Type B pancreatic cell (in vitro differentiated cells): ENCODE data around the gene MRPL2. TPM values are rescaled to one million over a fixed set of nuclear protein-coding genes. Genes with fewer than 3 reads are reported as not detected.
"Not testable (repeated sequence)": the region's sequence is repeated elsewhere in the genome, so short reads cannot be mapped to it uniquely, and the experiment has no call there.

ENCODE experiments used
- DNase-seq: peaks from one replicate; pipeline ENCODE4 v3.0.0; 2021; ENCODE audit warnings: mixed read lengths; ENCODE audit not compliant: unreplicated experiment; ENCODE audit errors: extremely low spot score
- H3K27ac Mint-ChIP-seq: 2 replicates; pipeline ENCODE4 v1.8.0; 2021; ENCODE audit warnings: mild to moderate bottlenecking, mixed read lengths
- H3K27me3 Mint-ChIP-seq: 2 replicates; pipeline ENCODE4 v1.8.0; 2021; ENCODE audit warnings: mixed read lengths
- H3K36me3 Mint-ChIP-seq: 2 replicates; pipeline ENCODE4 v1.8.0; 2021; ENCODE audit warnings: mixed read lengths
- H3K4me1 Mint-ChIP-seq: one replicate; pipeline ENCODE4 v1.8.0; 2021; ENCODE audit warnings: mixed read lengths; ENCODE audit not compliant: unreplicated experiment
- H3K4me3 Mint-ChIP-seq: 2 replicates; pipeline ENCODE4 v1.8.0; 2021; ENCODE audit warnings: mild to moderate bottlenecking, mixed read lengths
- H3K9me3 Mint-ChIP-seq: 2 replicates; pipeline ENCODE4 v1.8.0; 2021; ENCODE audit warnings: mixed read lengths
- total RNA-seq: library from RNA; stranded (reverse); gene quantifications from 2 replicates; pipeline ENCODE4 v1.2.1, GENCODE V29; 2021; ENCODE audit warnings: low replicate concordance
- TF ChIP-seq, protein P1 (sequence below): fragments of 200-600 bp; sonication (generic); conservative IDR thresholded peaks from 2 replicates; pipeline ENCODE4 v1.5.0; 2021; ENCODE audit warnings: antibody characterized with exemption, mild to moderate bottlenecking

MRPL2 gene
- total RNA-seq, 1 donor from 2014 or later, result 58.6 TPM

DNA sequence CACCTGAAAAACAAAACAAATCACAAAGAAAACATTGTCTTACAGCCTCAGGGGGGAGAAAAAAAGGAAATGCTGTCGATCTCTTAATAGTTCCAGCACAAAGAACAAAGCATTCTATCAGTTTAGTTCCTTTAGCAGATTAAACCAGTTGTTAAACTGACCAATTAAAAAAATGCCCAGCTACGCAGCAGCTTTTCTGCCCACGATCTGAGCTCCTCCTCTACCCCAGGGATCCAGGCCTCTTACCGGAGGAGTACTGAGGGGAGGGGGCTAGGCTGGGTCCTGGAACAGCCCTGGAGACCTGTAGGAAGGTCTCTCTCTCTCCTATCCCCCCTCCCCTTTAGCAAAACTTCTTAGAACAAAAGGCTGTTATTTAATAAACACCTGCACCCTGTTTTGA, 30.2 kb upstream of the MRPL2 start:
- Mint-ChIP-seq H3K27ac (peak overlapping the region; percentile 84), H3K4me1 (peaks cover 51% of the 10 kb centered on the region), H3K9me3 (no peaks in the 10 kb centered on the region), H3K36me3 (peaks cover 3% of the 10 kb centered on the region), H3K27me3 (no peaks in the 10 kb centered on the region), H3K4me3 (peak overlapping the region; percentile 35)
- TF ChIP-seq, protein P1, sequence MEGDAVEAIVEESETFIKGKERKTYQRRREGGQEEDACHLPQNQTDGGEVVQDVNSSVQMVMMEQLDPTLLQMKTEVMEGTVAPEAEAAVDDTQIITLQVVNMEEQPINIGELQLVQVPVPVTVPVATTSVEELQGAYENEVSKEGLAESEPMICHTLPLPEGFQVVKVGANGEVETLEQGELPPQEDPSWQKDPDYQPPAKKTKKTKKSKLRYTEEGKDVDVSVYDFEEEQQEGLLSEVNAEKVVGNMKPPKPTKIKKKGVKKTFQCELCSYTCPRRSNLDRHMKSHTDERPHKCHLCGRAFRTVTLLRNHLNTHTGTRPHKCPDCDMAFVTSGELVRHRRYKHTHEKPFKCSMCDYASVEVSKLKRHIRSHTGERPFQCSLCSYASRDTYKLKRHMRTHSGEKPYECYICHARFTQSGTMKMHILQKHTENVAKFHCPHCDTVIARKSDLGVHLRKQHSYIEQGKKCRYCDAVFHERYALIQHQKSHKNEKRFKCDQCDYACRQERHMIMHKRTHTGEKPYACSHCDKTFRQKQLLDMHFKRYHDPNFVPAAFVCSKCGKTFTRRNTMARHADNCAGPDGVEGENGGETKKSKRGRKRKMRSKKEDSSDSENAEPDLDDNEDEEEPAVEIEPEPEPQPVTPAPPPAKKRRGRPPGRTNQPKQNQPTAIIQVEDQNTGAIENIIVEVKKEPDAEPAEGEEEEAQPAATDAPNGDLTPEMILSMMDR, result no peak
- DNase-seq, result no peak

DNA sequence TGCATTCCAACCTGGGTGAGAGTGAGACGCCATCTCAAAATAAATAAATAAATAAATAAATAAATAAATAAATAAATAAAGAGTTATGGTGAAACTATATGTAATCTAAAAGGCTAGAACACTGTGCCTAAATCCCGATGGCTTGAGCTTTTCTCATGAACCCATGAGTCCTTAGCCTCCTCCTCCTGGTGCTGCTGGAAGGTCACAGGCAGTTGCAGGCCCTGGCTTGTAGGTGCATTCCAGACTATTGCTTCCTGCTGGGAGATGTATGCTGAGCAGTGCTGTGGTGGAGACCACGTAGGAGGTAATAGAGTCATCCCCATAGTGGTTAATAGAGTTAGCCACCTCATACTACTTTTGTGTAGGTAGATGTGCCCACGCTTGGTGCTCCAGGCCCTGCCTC, 29.4 kb upstream of the MRPL2 start:
- H3K27me3 Mint-ChIP-seq, result no peaks in the 10 kb centered on the region
- TF ChIP-seq, protein P1, result no peak
- no peak for DNase-seq
- peak overlapping the region; percentile 31 for H3K4me3 Mint-ChIP-seq
- peaks cover 49% of the 10 kb centered on the region for H3K4me1 Mint-ChIP-seq
- H3K9me3 Mint-ChIP-seq, result no peaks in the 10 kb centered on the region
- H3K27ac Mint-ChIP-seq, result peak overlapping the region; percentile 84
- H3K36me3 Mint-ChIP-seq, result no peaks in the 10 kb centered on the region

DNA sequence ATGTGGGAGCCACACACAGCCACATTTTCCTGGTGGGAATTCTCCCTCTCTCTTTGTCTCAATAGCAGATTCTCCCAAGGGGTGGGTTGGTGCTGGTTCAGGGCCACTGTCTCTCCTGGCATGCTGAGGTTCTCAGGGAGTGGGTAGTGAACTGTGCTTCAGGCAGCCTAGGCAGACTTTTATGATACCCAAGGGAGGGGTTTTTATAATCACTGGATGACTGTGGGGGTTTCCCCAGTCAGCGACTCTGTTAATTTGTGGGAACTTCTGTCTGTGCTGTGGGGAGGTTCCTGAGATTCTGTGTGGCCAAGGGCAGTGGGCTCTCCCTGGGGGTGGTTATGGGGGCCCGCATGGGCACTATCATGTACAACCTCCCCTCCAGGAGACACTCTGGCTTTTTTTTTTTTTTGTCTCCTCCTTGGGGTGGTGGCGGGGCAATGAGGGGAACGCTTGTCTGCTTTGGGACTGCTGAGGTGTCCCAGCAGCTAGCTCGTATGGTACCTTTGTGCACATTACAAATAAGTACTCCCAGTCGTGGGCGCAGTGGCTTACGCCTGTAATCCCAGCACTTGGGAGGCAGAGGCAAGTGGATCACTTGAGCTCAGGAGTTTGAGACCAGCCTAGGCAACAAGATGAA, 26.9 kb upstream of the MRPL2 start:
- Mint-ChIP-seq H3K4me3 (no peak overlapping the region), H3K36me3 (peaks cover under 1% of the 10 kb centered on the region), H3K27me3 (no peaks in the 10 kb centered on the region), H3K9me3 (no peaks in the 10 kb centered on the region), H3K27ac (no peak overlapping the region), H3K4me1 (peaks cover 41% of the 10 kb centered on the region)
- TF ChIP-seq, protein P1, result no peak
- DNase-seq, result no peak

DNA sequence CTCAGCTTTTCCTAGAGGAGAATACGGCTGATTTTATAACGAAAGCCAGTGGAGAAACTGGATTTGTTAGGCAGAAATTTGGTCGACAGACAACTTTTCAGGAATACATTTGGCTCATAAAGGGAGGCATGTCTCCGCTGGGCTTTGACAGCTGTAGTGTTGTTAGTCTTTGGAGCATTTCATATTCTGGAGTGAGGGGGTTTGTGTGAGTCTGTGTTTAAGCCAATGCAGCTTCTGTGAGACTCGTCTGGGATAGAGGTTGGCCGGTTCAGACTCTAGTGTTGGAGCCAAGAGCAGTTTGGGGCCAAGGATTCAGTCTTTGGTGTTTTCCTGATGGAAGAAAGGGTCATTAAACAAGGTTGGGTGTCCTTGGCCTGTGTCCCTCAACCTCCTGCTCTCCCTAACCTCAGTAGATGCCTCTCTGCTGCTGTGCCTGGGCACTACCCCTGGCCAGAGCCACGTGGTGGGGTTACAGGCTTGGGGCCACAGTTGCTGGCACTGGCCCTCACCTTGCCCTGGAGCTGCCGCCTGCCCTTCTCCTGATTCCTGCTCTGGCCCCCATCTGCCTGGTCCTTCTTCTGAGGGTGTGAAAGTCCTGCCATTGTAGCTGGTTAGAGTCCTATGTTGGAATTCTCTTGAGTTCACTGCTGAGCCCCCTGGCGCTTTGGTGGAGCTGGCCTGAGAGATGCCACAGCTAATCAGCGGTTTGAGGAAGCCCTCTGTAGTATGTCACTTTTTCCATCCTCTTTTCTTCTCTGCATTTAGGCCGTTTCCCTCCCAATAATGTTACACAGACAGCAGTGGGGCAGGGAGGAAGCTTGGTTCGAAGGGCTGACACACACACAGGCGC, 23.8 kb upstream of the MRPL2 start:
- peaks cover 28% of the 10 kb centered on the region for H3K4me1 Mint-ChIP-seq

DNA sequence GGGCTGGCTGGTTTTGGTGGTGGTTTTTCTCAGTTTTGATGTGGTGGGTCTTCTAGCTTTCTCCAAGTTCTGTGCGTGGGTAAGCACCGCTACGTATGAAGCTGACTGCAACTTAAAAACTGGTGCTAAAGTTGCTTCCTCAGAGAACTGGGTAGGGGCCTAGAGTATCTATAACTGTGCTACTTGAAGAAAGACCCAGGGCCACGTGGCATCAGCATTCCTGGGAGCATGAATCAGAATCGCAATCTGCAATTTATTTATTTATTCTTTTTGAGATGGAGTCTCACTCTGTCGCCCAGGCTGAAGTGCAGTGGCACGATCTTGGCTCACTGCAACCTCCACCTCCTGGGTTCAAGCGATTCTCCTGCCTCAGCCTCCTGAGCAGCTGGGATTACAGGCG, 22.7 kb upstream of the MRPL2 start:
- H3K9me3 Mint-ChIP-seq, H3K36me3 Mint-ChIP-seq, DNase-seq, H3K27me3 Mint-ChIP-seq, H3K4me3 Mint-ChIP-seq, H3K27ac Mint-ChIP-seq: not testable (repeated sequence)
- peaks cover 33% of the 10 kb centered on the region for H3K4me1 Mint-ChIP-seq

More for the DNA sequence above, 23.8 kb upstream of the MRPL2 start:
- Mint-ChIP-seq H3K27ac (peak overlapping the region; percentile 55), H3K4me3 (no peak overlapping the region), H3K9me3 (no peaks in the 10 kb centered on the region), H3K36me3 (peaks cover 6% of the 10 kb centered on the region), H3K27me3 (no peaks in the 10 kb centered on the region)
- TF ChIP-seq, protein P1, result no peak
- DNase-seq, result no peak

DNA sequence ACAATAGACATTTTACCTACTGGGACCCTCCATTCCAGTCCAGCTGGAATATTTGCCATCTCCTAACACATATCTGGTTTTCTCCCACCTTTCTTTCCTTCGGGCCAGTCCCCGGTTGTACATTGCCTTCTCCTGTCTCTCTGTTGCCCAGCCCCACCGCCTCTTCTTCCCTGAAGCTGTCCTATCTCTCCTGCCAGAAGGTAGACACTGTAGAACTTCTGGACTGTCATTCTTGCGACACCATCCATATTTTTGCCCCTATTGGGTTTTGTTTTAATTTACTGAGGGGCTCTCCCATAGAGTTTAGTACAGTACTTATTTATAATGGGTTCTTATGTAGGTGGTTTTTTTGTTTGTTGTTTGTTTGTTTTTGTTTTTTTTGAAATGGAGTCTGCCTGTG, 21.8 kb upstream of the MRPL2 start:
- DNase-seq, result no peak
- peak overlapping the region; percentile 52 for H3K4me3 Mint-ChIP-seq
- TF ChIP-seq, protein P1, result no peak
- peaks cover 8% of the 10 kb centered on the region for H3K36me3 Mint-ChIP-seq
- H3K9me3 Mint-ChIP-seq, result no peaks in the 10 kb centered on the region
- H3K4me1 Mint-ChIP-seq, result peaks cover 32% of the 10 kb centered on the region
- H3K27me3 Mint-ChIP-seq, result no peaks in the 10 kb centered on the region
- no peak overlapping the region for H3K27ac Mint-ChIP-seq
